GM08714 (cell line): Measurements from ENCODE around the gene SKA2.
"Not testable (repeated sequence)": the region's sequence is repeated elsewhere in the genome, so short reads cannot be mapped to it uniquely, and the experiment has no call there.

Source experiments
- H3K4me3 ChIP-seq: fragments of 200-500 bp; sonication (Bioruptor generic); 2 replicates; pipeline ENCODE4 v1.5.1; 2014; ENCODE audit warnings: mild to moderate bottlenecking, low read length, inconsistent platforms
- ZNF274 ChIP-seq: IDR thresholded peaks from 2 replicates; pipeline ENCODE4 v1.6.1; 2012; ENCODE audit warnings: mild to moderate bottlenecking, low read depth, low read length

Gene SKA2, protein sequence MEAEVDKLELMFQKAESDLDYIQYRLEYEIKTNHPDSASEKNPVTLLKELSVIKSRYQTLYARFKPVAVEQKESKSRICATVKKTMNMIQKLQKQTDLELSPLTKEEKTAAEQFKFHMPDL

DNA sequence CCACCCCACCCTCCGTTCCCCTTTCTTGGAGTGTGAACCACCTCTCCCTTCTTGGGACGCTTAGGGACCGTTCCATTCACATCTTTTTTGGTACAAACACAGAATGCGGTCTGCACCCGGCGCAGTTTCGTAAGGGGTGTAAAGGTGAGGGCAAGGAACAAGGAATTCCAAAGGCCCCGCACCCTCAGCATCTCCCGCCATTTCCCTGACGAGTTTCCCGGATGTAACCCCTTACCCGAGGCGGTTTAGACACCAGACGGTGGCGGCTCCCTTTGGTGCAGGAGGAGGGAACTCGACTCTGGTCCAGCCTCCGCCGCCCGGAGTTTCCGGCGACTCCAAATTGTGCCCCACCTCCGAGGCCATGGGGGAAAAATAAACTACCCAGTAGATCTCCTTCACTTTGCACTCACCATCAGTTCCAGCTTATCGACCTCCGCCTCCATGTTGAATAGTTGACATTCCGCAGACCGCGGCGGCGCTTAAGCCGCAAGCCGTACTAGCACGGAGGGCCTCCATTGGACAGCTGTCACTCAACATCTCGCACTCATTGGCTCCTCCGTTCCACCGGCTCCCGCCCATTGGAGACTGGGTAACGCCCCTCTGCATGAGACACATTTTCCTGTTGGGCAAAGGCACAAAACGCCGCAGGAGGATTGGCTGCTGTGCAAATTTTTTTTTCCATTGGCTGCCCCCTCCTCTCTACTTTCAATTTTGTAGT is at the start of gene SKA2:
Gene SKA2 (minus strand): TSS at position 466 of the 718 bp plus-strand sequence. CDS start 23 bp downstream, at position 443.
- TF ChIP-seq ZNF274, result no peak
- H3K4me3 ChIP-seq, result peak within 1 kb of the TSS; percentile 97

DNA sequence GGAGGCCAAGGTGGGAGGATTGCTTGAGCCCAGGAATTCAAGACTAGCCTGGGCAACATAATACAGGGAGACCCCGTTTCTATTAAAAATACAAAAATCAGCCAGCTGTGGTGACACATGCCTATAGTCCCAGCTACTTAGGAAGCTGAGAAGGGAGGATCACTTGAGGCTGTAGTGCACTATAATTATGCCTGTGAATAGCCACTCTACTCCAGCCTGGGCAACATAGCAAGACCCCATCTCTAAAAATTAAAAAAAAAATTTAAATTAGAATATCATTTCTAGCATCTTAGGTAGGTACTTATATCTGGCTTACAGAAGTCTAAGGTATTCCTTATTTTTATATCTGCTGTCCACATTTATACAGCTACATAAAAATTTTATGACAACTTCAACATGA is 47.3 kb upstream of the SKA2 start:
- H3K4me3 ChIP-seq, result no peak overlapping the region
- TF ChIP-seq ZNF274, result no peak

DNA sequence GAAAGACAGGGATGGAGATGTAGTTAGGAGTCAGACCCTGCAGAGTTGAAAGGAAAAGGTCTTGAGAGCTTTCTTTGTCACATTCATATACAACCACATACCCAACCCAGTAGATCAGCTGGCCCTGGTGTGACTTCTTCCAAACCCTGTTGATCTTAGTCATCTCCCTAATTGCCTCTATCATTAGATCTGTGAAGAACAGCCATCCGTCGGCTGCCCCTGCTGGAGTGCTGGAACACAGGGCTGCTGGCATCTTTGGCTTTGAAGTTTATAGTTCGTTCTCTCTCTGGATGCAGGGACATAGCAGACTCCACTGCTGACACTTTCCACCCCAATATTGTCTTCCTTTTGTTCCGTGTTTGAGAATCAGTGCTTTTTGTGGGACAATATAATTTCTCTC is 44.4 kb upstream of the SKA2 start:
- no peak for TF ChIP-seq ZNF274

DNA sequence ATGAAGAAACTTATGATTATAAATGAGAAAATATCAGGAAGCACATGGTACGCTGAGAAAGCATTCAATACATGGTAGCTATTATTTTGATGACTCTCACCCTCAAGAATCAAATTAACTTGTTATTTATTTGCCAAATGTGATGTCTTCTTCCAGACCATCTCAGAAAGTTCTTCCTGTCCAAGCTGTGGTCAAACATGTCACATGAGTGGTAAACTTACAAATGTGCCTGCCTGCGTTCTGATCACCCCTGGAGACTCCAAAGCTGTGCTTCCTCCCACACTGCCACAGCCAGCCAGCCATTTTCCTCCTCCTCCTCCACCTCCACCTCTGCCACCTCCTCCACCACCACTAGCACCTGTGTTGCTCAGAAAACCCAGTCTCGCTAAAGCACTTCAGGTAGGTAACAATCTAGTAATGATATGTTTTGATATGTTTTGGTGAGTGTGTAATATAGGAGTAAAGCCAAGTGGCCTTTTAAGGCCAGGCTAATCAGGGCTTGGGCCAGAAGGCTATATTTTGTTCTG is 38.4 kb upstream of the SKA2 start:
- no peak overlapping the region for H3K4me3 ChIP-seq
- TF ChIP-seq ZNF274, result no peak

More for the DNA sequence above, 44.4 kb upstream of the SKA2 start:
- no peak overlapping the region for H3K4me3 ChIP-seq

DNA sequence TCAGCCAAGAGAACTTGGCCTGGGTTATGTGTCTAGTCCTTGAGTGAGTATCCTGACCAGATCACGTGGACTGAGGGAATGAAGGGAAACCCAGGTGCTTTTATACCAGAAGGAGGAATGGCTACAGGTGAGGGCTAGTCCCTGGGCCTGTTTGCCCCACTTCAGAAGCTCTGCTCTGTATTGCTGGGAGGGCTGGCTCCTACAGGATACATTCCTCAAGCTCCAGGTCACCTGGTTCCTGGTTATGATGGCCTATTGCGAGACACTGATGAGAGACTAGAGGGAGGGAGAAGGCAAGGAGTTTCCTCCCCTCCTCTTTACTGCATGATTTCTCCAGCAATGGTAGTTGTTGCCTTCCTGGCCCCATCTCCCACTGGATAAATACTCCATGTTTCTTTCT is 35.8 kb upstream of the SKA2 start:
- TF ChIP-seq ZNF274, result no peak
- H3K4me3 ChIP-seq, result no peak overlapping the region

DNA sequence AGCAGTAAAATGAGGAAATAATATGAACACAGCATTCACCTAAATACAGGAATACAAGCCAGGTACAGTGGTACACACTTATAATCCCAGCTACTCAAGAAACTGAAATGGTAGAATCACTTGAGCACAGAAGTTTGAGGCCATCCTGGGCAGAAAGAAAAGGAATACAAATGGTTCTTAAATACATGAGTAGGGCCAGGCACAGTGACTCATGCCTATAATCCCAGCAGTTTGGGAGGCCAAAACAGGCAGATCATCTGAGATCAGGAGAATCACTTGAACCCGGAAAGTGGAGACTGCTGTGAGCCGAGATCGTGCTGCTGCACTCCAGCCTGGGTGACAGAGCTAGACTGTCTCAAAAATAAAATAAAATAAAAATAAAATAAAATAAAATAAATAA is 31.9 kb upstream of the SKA2 start:
- TF ChIP-seq ZNF274, result no peak
- no peak overlapping the region for H3K4me3 ChIP-seq

DNA sequence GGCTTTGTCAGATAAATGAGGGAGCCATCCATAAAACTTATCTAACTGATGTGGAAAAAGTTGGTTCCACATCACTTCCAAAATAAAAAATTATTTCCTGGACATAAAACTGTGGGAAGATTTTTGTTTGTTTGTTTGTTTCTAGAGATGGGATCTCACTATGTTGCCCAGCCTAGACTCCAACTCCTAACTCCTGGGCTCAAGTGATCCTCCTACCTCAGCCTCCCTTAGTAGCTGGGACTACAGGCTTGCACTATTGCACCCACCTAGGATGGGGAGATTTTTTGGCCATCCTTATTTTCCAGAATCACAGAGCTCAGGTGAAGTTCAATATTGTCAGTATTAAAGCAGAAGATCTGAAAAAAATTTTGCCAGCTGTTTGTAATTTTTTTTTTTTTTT is 31.0 kb upstream of the SKA2 start:
- no peak overlapping the region for H3K4me3 ChIP-seq
- no peak for TF ChIP-seq ZNF274

DNA sequence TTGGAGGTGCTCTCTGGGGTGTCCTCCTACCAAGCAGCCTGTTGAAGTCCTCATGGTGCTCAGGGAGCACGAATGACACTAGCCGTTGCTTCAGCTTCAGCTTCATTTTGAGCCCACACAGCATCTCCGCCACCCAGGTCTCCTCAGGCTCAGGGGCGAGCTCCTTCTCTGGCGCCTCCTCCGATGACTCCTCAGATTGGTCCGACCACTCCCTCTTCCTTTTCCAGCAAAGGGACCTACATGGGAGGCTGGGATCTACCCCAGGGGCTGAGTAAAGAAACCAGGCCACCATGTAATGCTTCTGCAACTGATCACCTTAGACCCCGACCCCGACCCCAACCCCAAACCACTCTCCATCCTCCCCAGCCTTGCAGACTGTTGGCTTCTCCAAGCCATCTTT is 26.5 kb upstream of the SKA2 start:
- H3K4me3 ChIP-seq, result no peak overlapping the region
- TF ChIP-seq ZNF274, result no peak

DNA sequence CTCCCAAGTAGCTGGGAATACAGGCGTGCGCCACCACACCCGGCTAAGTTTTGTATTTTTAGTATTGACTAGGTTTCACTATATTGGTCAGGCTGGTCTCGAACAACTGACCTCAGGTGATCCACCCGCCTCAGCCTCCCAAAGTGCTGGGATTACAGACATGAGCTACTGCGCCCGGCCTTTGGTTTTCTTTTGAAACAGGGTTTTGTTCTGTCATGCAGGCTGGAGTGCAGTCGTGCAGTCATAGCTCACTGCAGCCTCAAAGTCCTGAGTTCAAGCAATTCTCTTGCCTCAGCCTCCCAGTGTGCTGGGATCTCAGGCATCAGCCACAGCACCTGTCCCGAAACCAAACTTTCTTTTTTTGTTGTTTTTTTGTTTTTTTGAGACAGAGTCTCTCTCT is 25.6 kb upstream of the SKA2 start:
- no peak overlapping the region for H3K4me3 ChIP-seq
- TF ChIP-seq ZNF274, result no peak

DNA sequence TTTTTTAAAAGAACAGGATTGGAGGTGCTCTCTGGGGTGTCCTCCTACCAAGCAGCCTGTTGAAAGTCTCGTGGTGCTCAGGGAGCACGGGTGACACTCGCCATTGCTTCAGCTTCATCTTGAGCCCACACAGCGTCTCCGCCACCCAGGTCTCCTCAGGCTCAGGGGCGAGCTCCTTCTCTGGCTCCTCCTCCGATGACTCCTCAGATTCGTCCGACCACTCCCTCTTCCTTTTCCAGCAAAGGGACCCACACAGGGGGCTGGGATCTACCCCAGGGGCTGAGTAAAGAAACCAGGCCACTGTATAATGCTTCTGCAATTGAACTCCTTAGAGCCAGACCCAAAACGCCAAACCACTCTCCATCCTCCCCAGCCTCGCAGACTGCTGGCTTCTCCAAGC is 24.6 kb upstream of the SKA2 start:
- H3K4me3 ChIP-seq, result not testable (repeated sequence)

DNA sequence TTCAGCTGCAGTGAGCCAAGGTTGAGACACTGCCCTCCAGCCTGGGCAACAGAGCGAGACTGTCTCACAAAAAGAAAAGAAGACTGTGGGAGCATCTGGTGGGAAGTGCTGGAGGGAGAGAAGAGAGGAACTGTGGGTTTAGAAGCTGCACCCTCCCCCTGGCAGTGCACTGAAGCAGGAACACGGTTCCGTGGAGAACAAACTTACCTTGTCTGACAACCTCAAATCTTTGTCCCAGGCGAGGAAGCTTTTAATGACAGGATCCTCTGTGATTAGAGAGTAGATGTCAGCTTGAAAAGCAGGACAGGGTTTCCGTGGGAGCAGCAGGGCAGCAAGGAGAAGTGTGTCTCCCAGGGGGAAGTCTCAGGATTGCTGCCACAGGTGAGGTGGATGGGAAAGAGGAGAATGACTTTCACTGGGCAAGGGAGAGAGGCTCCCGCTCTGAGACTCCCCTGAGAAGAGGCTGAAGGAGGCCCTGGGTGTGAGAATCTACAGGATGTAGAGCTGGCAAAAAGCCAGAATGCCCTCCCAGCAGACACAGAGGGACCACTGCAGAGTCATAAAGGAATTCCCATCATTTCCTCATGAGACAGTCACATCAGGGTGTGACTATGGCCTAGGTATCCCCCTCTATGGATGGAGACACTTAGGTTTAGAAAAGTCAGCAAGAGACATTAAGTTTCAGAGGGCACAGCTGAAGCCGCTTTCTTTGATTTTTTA is 23.4 kb upstream of the SKA2 start:
- H3K4me3 ChIP-seq, result no peak overlapping the region
- no peak for TF ChIP-seq ZNF274

DNA sequence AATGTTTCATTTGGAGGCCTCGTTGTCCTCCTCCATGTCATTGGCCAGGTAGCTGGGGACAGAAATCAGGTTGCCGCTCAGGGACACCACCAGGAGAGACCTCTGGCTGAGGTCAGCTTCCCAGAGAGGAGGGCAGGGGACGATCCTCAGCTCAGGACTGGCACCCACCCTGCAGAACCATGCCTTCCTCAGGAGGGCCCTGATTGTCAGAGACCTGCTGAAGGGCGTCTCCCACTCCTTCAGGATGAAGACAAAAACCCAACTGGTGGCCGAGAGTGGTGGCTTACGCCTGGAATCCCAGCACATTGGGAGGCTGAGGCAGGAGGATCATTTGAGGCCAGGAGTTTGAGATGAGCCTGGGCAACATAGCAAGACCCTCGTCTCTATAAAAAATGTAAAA is 20.1 kb upstream of the SKA2 start:
- no peak for TF ChIP-seq ZNF274
- no peak overlapping the region for H3K4me3 ChIP-seq

DNA sequence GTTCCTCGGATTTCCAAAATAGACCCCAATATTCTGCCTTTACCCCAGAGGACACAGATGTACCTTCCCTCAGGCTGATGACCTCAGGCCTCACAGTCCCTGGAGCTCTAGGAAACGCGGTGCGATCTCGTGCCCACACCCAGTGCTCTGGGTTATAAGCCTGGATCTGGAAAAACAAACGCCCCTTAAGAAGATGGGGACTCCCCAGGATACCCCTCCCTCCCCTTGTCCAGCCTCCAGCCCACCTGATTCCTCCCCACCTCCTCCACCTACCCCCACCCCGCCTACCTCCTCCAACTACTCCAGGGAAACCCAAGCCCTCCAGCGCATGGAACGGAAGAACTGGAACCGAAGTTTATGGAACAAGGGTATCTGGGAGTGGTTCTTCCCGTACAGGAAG is 19.7 kb upstream of the SKA2 start:
- no peak overlapping the region for H3K4me3 ChIP-seq
- TF ChIP-seq ZNF274, result no peak

DNA sequence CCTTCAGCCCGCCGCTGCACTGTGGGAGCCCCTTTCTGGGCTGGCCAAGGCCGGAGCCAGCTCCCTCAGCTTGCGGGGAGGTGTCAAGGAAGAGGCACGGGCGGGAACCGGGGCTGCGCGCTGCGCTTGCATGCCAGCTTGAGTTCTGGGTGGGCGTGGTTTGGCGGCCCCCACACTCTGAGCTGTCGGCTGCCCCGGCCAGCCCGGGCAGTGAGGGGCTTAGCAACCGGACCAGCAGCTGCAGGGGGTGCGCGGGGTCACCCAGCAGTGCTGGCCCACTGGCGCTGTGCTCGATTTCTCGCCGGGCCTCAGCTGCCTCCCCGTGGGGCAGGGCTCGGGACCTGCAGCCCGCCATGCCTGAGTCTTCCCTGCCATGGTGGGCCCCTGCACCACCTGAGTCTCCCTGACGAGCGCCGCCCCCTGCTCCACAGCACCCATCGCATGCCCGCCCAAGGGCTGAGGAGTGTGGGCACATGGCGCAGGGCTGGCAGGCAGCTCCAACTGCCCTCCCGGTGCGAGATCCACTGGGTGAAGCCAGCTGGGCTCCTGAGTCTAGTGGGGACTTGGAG is 17.5 kb upstream of the SKA2 start:
- no peak for TF ChIP-seq ZNF274
- no peak overlapping the region for H3K4me3 ChIP-seq

DNA sequence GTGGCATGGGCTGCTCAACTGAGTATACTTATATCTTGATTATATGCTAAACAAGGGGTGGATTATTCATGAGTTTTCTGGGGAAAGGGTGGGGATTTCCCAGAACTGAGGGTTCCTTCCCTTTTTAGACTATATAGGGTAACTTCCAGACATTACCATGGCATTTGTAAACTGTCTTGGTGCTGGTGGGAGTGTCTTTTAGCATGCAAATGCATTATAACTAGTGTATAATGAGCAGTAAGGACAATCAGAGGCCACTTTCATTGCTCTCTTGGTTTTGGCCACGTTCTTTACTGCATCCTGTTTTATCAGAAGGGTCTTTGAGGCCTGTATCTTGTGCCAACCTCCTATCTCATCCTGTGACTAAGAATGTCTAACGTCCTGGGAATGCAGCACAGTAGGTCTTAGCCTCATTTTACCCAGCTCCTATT is 12.6 kb upstream of the SKA2 start:
- no peak overlapping the region for H3K4me3 ChIP-seq
- no peak for TF ChIP-seq ZNF274
